Measurements from ENCODE around the gene ABCB11. TPM values are rescaled to one million over a fixed set of nuclear protein-coding genes. Genes with fewer than 3 reads are reported as not detected.

ABCB11 gene
- total and polyA plus RNA-seq, 9 of the 15 experiments (the other 6 are each of a cell fraction or from before 2014, with no cell fraction given) = 0.04 to 0.51 (median 0.10) TPM; not detected in 1

GRCh38 chr2:168890006-168890782 lies 140.9 kb downstream of the ABCB11 start, which contains the start of gene SPC25 (continued):
- TF ChIP-seq IFI16 (CRISPR knock-in tag; IDR thresholded peaks at IDR 0.05) (no peak), XRCC4 (IDR thresholded peaks at IDR 0.05; ENCODE audit: extremely low read depth, insufficient read depth, insufficient read length) (no peak), NR2C2 (CRISPR knock-in tag; IDR thresholded peaks at IDR 0.05) (peak; percentile 76; the same call in 1 of the 2 replicates), NR2C2 (tag; IDR thresholded peaks at IDR 0.05) (peak; percentile 96), TBL1XR1 (IDR thresholded peaks at IDR 0.05; ENCODE audit: low read length in 2 of 2) (0 out of 4 replicates have a peak, but pooled peaks of 1 of the 2 experiments have one; percentile 4), PRDM10 (IDR thresholded peaks at IDR 0.05; ENCODE audit: partially characterized antibody) (no peak), ZNF668 (CRISPR knock-in tag; IDR thresholded peaks at IDR 0.05) (no peak), BACH1 (tag; IDR thresholded peaks at IDR 0.05) (no peak), CBFA2T3 (IDR thresholded peaks at IDR 0.05) (no peak), ELK1 (CRISPR knock-in tag; IDR thresholded peaks at IDR 0.05) (no peak), AFF4 (CRISPR knock-in tag; IDR thresholded peaks at IDR 0.05) (peak; percentile 84), CEBPB (tag; IDR thresholded peaks at IDR 0.05) (peak; percentile 66; the same call in 1 of the 2 replicates), POLR2AphosphoS5 (IDR thresholded peaks at IDR 0.05; ENCODE audit: control insufficient read depth, insufficient read depth, low read depth, low read length) (peak; percentile 91), POLR2H (tag; IDR thresholded peaks at IDR 0.05; ENCODE audit: low read depth) (peak; percentile 79), CHD2 (IDR thresholded peaks at IDR 0.05; ENCODE audit: low read depth, low read length) (peak; percentile 94), SMC3 (conservative IDR thresholded peaks at IDR 0.05; ENCODE audit: insufficient read depth, low read depth, low read length) (no peak; the same call in 1 of the 2 replicates), COPS2 (conservative IDR thresholded peaks at IDR 0.05) (no peak), ID3 (CRISPR knock-in tag; IDR thresholded peaks at IDR 0.05) (no peak), ID3 (tag; IDR thresholded peaks at IDR 0.05) (peak; percentile 38; the same call in 1 of the 2 replicates)
